ENCODE measurements around the gene SAMD9. TPM values are rescaled to one million over a fixed set of nuclear protein-coding genes. Genes with fewer than 3 reads are reported as not detected.

The SAMD9 gene
- total and polyA plus RNA-seq, 2 experiments from 2014 or later = 0.17 TPM; not detected in 1

- TF ChIP-seq REST (IDR thresholded peaks at IDR 0.05; ENCODE audit: unreplicated experiment) = no peak
- TF ChIP-seq JUNB (IDR thresholded peaks at IDR 0.05; ENCODE audit: unreplicated experiment) = no peak
- no peak for TF ChIP-seq CTCF (conservative IDR thresholded peaks at IDR 0.05; ENCODE audit: low read depth in 2 of 2)
- TF ChIP-seq STAT1 (IDR thresholded peaks at IDR 0.05; ENCODE audit: unreplicated experiment) = no peak
Observed at GRCh38 chr7:93120592-93121549, 3.1 kb upstream of the SAMD9 start (continued).

- no peaks in the 10 kb centered on the region for H3K79me2 ChIP-seq (replicated peaks; ENCODE audit: insufficient read depth)
- H3K36me3 Mint-ChIP-seq (ENCODE audit: low read depth) = no peaks in the 10 kb centered on the region
- H3K9me3 Mint-ChIP-seq = peaks cover 11% of the 10 kb centered on the region
- H3K27ac Mint-ChIP-seq = no peak overlapping the region
- H3K4me3 Mint-ChIP-seq = no peak overlapping the region
- no peaks in the 10 kb centered on the region for H3K27me3 Mint-ChIP-seq (ENCODE audit: insufficient read depth, low read depth, poor library complexity)
- peaks cover 5% of the 10 kb centered on the region; the same call in 1 of the 2 replicates for H3K9me2 ChIP-seq (ENCODE audit: insufficient read depth)
- H3K27me3 ChIP-seq (ENCODE audit: insufficient read depth) = no peaks in the 10 kb centered on the region
- no peaks in the 10 kb centered on the region for H4K20me1 ChIP-seq (replicated peaks; ENCODE audit: insufficient read depth)
- peak overlapping the region; percentile 38; the same call in 1 of the 2 replicates for H2AFZ ChIP-seq
- ATAC-seq (no peak), DNase-seq (ENCODE audit: low spot score) (no peak)
- H3K4me3 ChIP-seq = no peak overlapping the region
- H3K27ac ChIP-seq (ENCODE audit: low read depth) = no peak overlapping the region
- no peaks in the 10 kb centered on the region; the same call in 2 of the 3 replicates for H3K4me1 Mint-ChIP-seq
- H3K4me1 ChIP-seq (ENCODE audit: insufficient read depth) = no peaks in the 10 kb centered on the region
- H3F3A ChIP-seq (replicated peaks; ENCODE audit: low read depth) = no peaks in the 10 kb centered on the region
- no peaks in the 10 kb centered on the region for H3K36me3 ChIP-seq (ENCODE audit: insufficient read depth)
- no peak overlapping the region for H3K4me2 ChIP-seq
- TF ChIP-seq STAT1 (IDR thresholded peaks at IDR 0.05; ENCODE audit: unreplicated experiment) (no peak), REST (IDR thresholded peaks at IDR 0.05; ENCODE audit: unreplicated experiment) (no peak), EZH2phosphoT487 (IDR thresholded peaks at IDR 0.05; ENCODE audit: unreplicated experiment) (no peak), CTCF (conservative IDR thresholded peaks at IDR 0.05; ENCODE audit: low read depth in 2 of 2) (no peak), ZNF331 (CRISPR knock-in tag; IDR thresholded peaks at IDR 0.05; ENCODE audit: low read depth) (no peak)
Observed at GRCh38 chr7:93119191-93119905, 1.6 kb upstream of the SAMD9 start.
